ENCODE measurements around the gene PKLR.

Gene PKLR

GRCh38 chr1:155242805-155243358, 58.4 kb downstream of the PKLR start:
- Histone ChIP-seq H3K36me3 (ENCODE audit: insufficient read depth, low read length) (peaks cover 10% of the 10 kb centered on the region; the same call in 1 of the 2 replicates), H3K27me3 (ENCODE audit: insufficient read depth, low read length) (peaks cover 14% of the 10 kb centered on the region), H3K27ac (ENCODE audit: low read depth, low read length) (no peak overlapping the region), H3K9ac (ENCODE audit: low read depth, low read length) (no peak overlapping the region), H3K9me3 (ENCODE audit: insufficient read depth, low read depth, low read length) (no peaks in the 10 kb centered on the region), H3K4me1 (ENCODE audit: insufficient read depth, low read length) (peaks cover 7% of the 10 kb centered on the region; the same call in 1 of the 2 replicates), H3K4me3 (ENCODE audit: low read length) (peak overlapping the region; percentile 65)
- 91% methylated on average over 3 of the region's 3 CpGs for WGBS

GRCh38 chr1:155241841-155242264, 59.4 kb downstream of the PKLR start:
- Histone ChIP-seq H3K4me1 (ENCODE audit: insufficient read depth, low read length) (peaks cover 7% of the 10 kb centered on the region; the same call in 1 of the 2 replicates), H3K36me3 (ENCODE audit: insufficient read depth, low read length) (peaks cover 6% of the 10 kb centered on the region), H3K4me3 (ENCODE audit: low read length) (no peak overlapping the region), H3K27ac (ENCODE audit: low read depth, low read length) (no peak overlapping the region), H3K9ac (ENCODE audit: low read depth, low read length) (no peak overlapping the region), H3K9me3 (ENCODE audit: insufficient read depth, low read depth, low read length) (no peaks in the 10 kb centered on the region), H3K27me3 (ENCODE audit: insufficient read depth, low read length) (peaks cover 14% of the 10 kb centered on the region)
- WGBS = 89% methylated on average over 4 of the region's 4 CpGs

- Histone ChIP-seq H3K9me3 (ENCODE audit: insufficient read depth, low read depth, low read length) (no peaks in the 10 kb centered on the region), H3K9ac (ENCODE audit: low read depth, low read length) (peak overlapping the region; percentile 64), H3K27me3 (ENCODE audit: insufficient read depth, low read length) (peaks cover 10% of the 10 kb centered on the region), H3K27ac (ENCODE audit: low read depth, low read length) (no peak overlapping the region), H3K4me1 (ENCODE audit: insufficient read depth, low read length) (peaks cover 7% of the 10 kb centered on the region; the same call in 1 of the 2 replicates), H3K4me3 (ENCODE audit: low read length) (peak overlapping the region; percentile 56), H3K36me3 (ENCODE audit: insufficient read depth, low read length) (peaks cover 13% of the 10 kb centered on the region)
- WGBS = 27% methylated on average over 4 of the region's 4 CpGs
Measured at GRCh38 chr1:155241069-155241679, 60.1 kb downstream of the PKLR start.

All from HUES64 (cell line).